Peyer's patch (tissue), 4 donors: ENCODE data around the gene ABL2. TPM values are rescaled to one million over a fixed set of nuclear protein-coding genes. Genes with fewer than 3 reads are reported as not detected.
"Not testable (repeated sequence)": the region's sequence is repeated elsewhere in the genome, so short reads cannot be mapped to it uniquely, and the experiment has no call there.

ENCODE experiments used
- DNase-seq, 3 donors: peaks; one replicate each; pipeline ENCODE4 v3.0.0-alpha.2; 2017 to 2019
- H3K27ac ChIP-seq, 4 donors: fragments of 200-600 bp; sonication (generic); one replicate each; pipeline ENCODE4 v1.5.1; 2016 to 2019
- H3K27me3 ChIP-seq, 2 donors: fragments of 200-600 bp; sonication (generic); one replicate each; pipeline ENCODE4 v1.5.1; 2019
- H3K36me3 ChIP-seq, 3 donors: fragments of 200-600 bp; sonication (generic); one replicate each; pipeline ENCODE4 v1.5.1; 2016 to 2019
- H3K4me1 ChIP-seq, 4 donors: fragments of 200-600 bp; sonication (generic); one replicate each; pipeline ENCODE4 v1.5.1; 2016 to 2019
- H3K4me3 ChIP-seq, 4 donors: fragments of 200-600 bp; sonication (generic); 1 replicate in 3 of 4; 2 replicates in 1 of 4; pipeline ENCODE4 v1.5.1; 2016 to 2019; ENCODE audit warnings: mild to moderate bottlenecking in 1 of 4
- H3K9me3 ChIP-seq, 4 donors: fragments of 200-600 bp; sonication (generic); one replicate each; pipeline ENCODE4 v1.5.1; 2016 to 2019; ENCODE audit warnings: mild to moderate bottlenecking in 1 of 4
- CTCF ChIP-seq, 6 experiments: fragments of 450-650 bp in 4 of 6; fragments of 200-600 bp in 2 of 6; sonication (generic) in 1 of 6; IDR thresholded peaks; one replicate each; pipeline ENCODE4 v1.5.1; 2017 to 2019; ENCODE audit warnings: antibody characterized with exemption in 6 of 6, mild to moderate bottlenecking in 3 of 6, moderate library complexity in 1 of 6
- POLR2A ChIP-seq, 2 donors: fragments of 450-650 bp; IDR thresholded peaks; one replicate each; pipeline ENCODE4 v1.5.1; 2017; ENCODE audit warnings: antibody characterized with exemption in 2 of 2, mild to moderate bottlenecking in 2 of 2, moderate library complexity in 2 of 2
- total RNA-seq, 4 donors: library from RNA; depleted of rRNA; stranded (reverse); fragments of >200 nt; gene quantifications; one replicate each; pipeline ENCODE4 v1.1.0, GENCODE V29; 2016

ABL2 gene
- total RNA-seq, 4 donors from 2014 or later = 9.6 to 25.6 (median 12.1) TPM

GRCh38 chr1:179141592-179142251, 87.8 kb downstream of the ABL2 start:
- Histone ChIP-seq H3K9me3 (no peaks in the 10 kb centered on the region), H3K27ac (peak overlapping the region in 1 of 4 donors; percentile 1), H3K36me3 (no peaks in the 10 kb centered on the region), H3K4me3 (no peak overlapping the region), H3K4me1 (peaks cover 0 to 6% (median 0%) of the 10 kb centered on the region in 4 donors), H3K27me3 (no peaks in the 10 kb centered on the region)
- no peak for DNase-seq
- no peak for TF ChIP-seq CTCF (IDR thresholded peaks at IDR 0.05)
- TF ChIP-seq POLR2A (IDR thresholded peaks at IDR 0.05) = no peak

GRCh38 chr1:179138755-179139154, 90.7 kb downstream of the ABL2 start:
- not testable (repeated sequence) for H3K9me3 ChIP-seq, H3K36me3 ChIP-seq, H3K27ac ChIP-seq, H3K4me1 ChIP-seq, DNase-seq, H3K27me3 ChIP-seq, H3K4me3 ChIP-seq

GRCh38 chr1:179137617-179138255, 91.7 kb downstream of the ABL2 start:
- no peak overlapping the region for H3K27ac ChIP-seq
- no peaks in the 10 kb centered on the region for H3K4me1 ChIP-seq
- no peaks in the 10 kb centered on the region for H3K9me3 ChIP-seq
- DNase-seq = no peak
- H3K36me3 ChIP-seq = no peaks in the 10 kb centered on the region
- H3K4me3 ChIP-seq = no peak overlapping the region
- TF ChIP-seq CTCF (IDR thresholded peaks at IDR 0.05) (no peak), POLR2A (IDR thresholded peaks at IDR 0.05) (no peak)
- no peaks in the 10 kb centered on the region for H3K27me3 ChIP-seq

GRCh38 chr1:179135707-179136106, 93.8 kb downstream of the ABL2 start:
- not testable (repeated sequence) for H3K4me3 ChIP-seq, H3K27ac ChIP-seq, H3K9me3 ChIP-seq, H3K36me3 ChIP-seq, H3K4me1 ChIP-seq, DNase-seq, H3K27me3 ChIP-seq

GRCh38 chr1:179135168-179135567, 94.3 kb downstream of the ABL2 start:
- H3K9me3 ChIP-seq, H3K4me3 ChIP-seq, H3K27ac ChIP-seq, H3K4me1 ChIP-seq, H3K27me3 ChIP-seq, DNase-seq, H3K36me3 ChIP-seq: not testable (repeated sequence)

- Histone ChIP-seq H3K27ac (peak overlapping the region; percentile 42 to 79 (median 72)), H3K4me1 (peaks cover 0 to 10% (median 0%) of the 10 kb centered on the region in 4 donors), H3K9me3 (no peaks in the 10 kb centered on the region), H3K4me3 (peak overlapping the region; percentile 9 to 30 (median 17)), H3K27me3 (no peaks in the 10 kb centered on the region), H3K36me3 (no peaks in the 10 kb centered on the region)
- TF ChIP-seq POLR2A (IDR thresholded peaks at IDR 0.05) (no peak), CTCF (IDR thresholded peaks at IDR 0.05) (no peak)
- no peak for DNase-seq
Measured at GRCh38 chr1:179129702-179130473, 99.6 kb downstream of the ABL2 start.

- no peak for DNase-seq
- Histone ChIP-seq H3K36me3 (peaks cover 0 to 4% (median 0%) of the 10 kb centered on the region in 3 donors), H3K27ac (peak overlapping the region in 2 of 4 donors; percentile 77 to 79), H3K4me3 (no peak overlapping the region), H3K4me1 (peaks cover 0 to 10% (median 0%) of the 10 kb centered on the region in 4 donors), H3K9me3 (no peaks in the 10 kb centered on the region), H3K27me3 (no peaks in the 10 kb centered on the region)
- TF ChIP-seq POLR2A (IDR thresholded peaks at IDR 0.05) = no peak
- TF ChIP-seq CTCF (IDR thresholded peaks at IDR 0.05) = no peak
Measured at GRCh38 chr1:179128520-179128919, 101.0 kb downstream of the ABL2 start.
